Gastrocnemius medialis (tissue), 4 donors: ENCODE results near the gene LPCAT3. TPM values are rescaled to one million over a fixed set of nuclear protein-coding genes. Genes with fewer than 3 reads are reported as not detected.

ENCODE experiments used
- ATAC-seq, 2 donors: fragments of 150-250 bp; one replicate each; pipeline ENCODE4 v1.9.1; 2016
- DNase-seq, 2 donors: peaks; one replicate each; pipeline ENCODE4 v3.0.0-alpha.2; 2019
- H3K27ac ChIP-seq, 4 donors: fragments of 200-600 bp; sonication (generic); 1 replicate in 1 of 4; 2 replicates in 3 of 4; pipeline ENCODE4 v1.5.1; 2016 to 2018; ENCODE audit warnings: mild to moderate bottlenecking in 2 of 4, moderate library complexity in 1 of 4
- H3K27me3 ChIP-seq, 3 donors: fragments of 200-600 bp; sonication (generic) in 2 of 3; 1 replicate in 1 of 3; 2 replicates in 2 of 3; pipeline versions ENCODE4 v1.5.1 to v1.6.0; 2016 to 2019; ENCODE audit warnings: mild to moderate bottlenecking in 1 of 3, moderate library complexity in 1 of 3
- H3K36me3 ChIP-seq, 2 donors: fragments of 200-600 bp; sonication (generic) in 1 of 2; one replicate each; pipeline ENCODE4 v1.5.1; 2017 to 2018
- H3K4me1 ChIP-seq, 2 donors: fragments of 200-600 bp; sonication (generic) in 1 of 2; one replicate each; pipeline ENCODE4 v1.5.1; 2016 to 2017; ENCODE audit warnings: mild to moderate bottlenecking in 2 of 2
- H3K4me3 ChIP-seq, 4 donors: fragments of 200-600 bp; sonication (generic) in 3 of 4; 1 replicate in 1 of 4; 2 replicates in 3 of 4; pipeline ENCODE4 v1.5.1; 2016 to 2019; ENCODE audit warnings: mild to moderate bottlenecking in 2 of 4
- H3K9me3 ChIP-seq, 3 donors: fragments of 200-600 bp; sonication (generic) in 2 of 3; 1 replicate in 1 of 3; 2 replicates in 2 of 3; pipeline ENCODE4 v1.5.1; 2016 to 2019
- CTCF ChIP-seq, 5 experiments: fragments of 450-650 bp in 3 of 5; fragments of 200-600 bp in 2 of 5; sonication (generic) in 2 of 5; IDR thresholded peaks in 4 of 5; conservative IDR thresholded peaks in 1 of 5; 1 replicate in 4 of 5; 2 replicates in 1 of 5; pipeline ENCODE4 v1.5.1; 2016 to 2019; ENCODE audit warnings: antibody characterized with exemption in 5 of 5, mild to moderate bottlenecking in 3 of 5, moderate library complexity in 3 of 5
- POLR2A ChIP-seq, 2 donors: fragments of 450-650 bp; IDR thresholded peaks; one replicate each; pipeline ENCODE4 v1.6.1; 2017; ENCODE audit warnings: antibody characterized with exemption in 2 of 2, mild to moderate bottlenecking in 2 of 2, moderate library complexity in 2 of 2
- in situ Hi-C, 4 donors: fragments of 200-750 bp; cut with MboI; loops; one replicate each; pipeline versions ENCODE4 v1.15.0 to v1.8.0; 2017; ENCODE audit warnings: low sequenced_read_pairs in 4 of 4
- intact Hi-C: fragments of 100-400 bp; cut with DNase I; formaldehyde crosslinking; loops from one replicate; pipeline ENCODE4 v1.15.1; 2023; ENCODE audit warnings: low total_unique reads
- total RNA-seq, 4 donors: library from RNA; depleted of rRNA; stranded (reverse); fragments of >200 nt; gene quantifications; one replicate each; pipeline versions ENCODE4 v1.1.0 to v1.2.3, GENCODE V29; 2016

LPCAT3 gene
- total RNA-seq, 4 donors from 2014 or later, result 19.4 to 42.8 (median 36.7) TPM

- no peak for ATAC-seq
- Histone ChIP-seq H3K4me3 (no peak overlapping the region), H3K36me3 (no peaks in the 10 kb centered on the region), H3K4me1 (peaks cover 4 to 11% of the 10 kb centered on the region in 2 donors), H3K9me3 (no peaks in the 10 kb centered on the region), H3K27ac (no peak overlapping the region), H3K27me3 (no peaks in the 10 kb centered on the region)
- in situ Hi-C loops (no loop called here), intact Hi-C loops (no loop called here)
- peak in 1 of 2 donors; percentile 16 for DNase-seq
- TF ChIP-seq CTCF (IDR thresholded peaks at IDR 0.05 in 4 of 5, conservative IDR thresholded peaks at IDR 0.05 in 1 of 5) (no peak), POLR2A (IDR thresholded peaks at IDR 0.05) (no peak)
Measured at GRCh38 chr12:6956021-6956727, 62.1 kb downstream of the LPCAT3 start.

GRCh38 chr12:6955108-6956020 is 62.9 kb downstream of the LPCAT3 start:
- H3K27ac ChIP-seq, result no peak overlapping the region
- intact Hi-C loops, result no loop called here
- H3K4me1 ChIP-seq, result peaks cover 0 to 3% of the 10 kb centered on the region in 2 donors
- no peak for ATAC-seq
- H3K36me3 ChIP-seq, result no peaks in the 10 kb centered on the region
- H3K9me3 ChIP-seq, result no peaks in the 10 kb centered on the region
- no peaks in the 10 kb centered on the region for H3K27me3 ChIP-seq
- TF ChIP-seq POLR2A (IDR thresholded peaks at IDR 0.05) (no peak), CTCF (IDR thresholded peaks at IDR 0.05 in 4 of 5, conservative IDR thresholded peaks at IDR 0.05 in 1 of 5) (no peak)
- no peak overlapping the region for H3K4me3 ChIP-seq
- no peak for DNase-seq
- in situ Hi-C loops, result no loop called here

- no peaks in the 10 kb centered on the region for H3K36me3 ChIP-seq
- H3K4me1 ChIP-seq, result no peaks in the 10 kb centered on the region
- no peak for TF ChIP-seq POLR2A (IDR thresholded peaks at IDR 0.05)
- TF ChIP-seq CTCF (IDR thresholded peaks at IDR 0.05 in 4 of 5, conservative IDR thresholded peaks at IDR 0.05 in 1 of 5), result no peak
- in situ Hi-C loops (no loop called here), intact Hi-C loops (no loop called here)
- no peaks in the 10 kb centered on the region for H3K9me3 ChIP-seq
- DNase-seq (no peak), ATAC-seq (no peak)
- H3K27ac ChIP-seq, result peak overlapping the region in 1 of 4 donors; percentile 43
- no peaks in the 10 kb centered on the region for H3K27me3 ChIP-seq
- no peak overlapping the region for H3K4me3 ChIP-seq
Measured at GRCh38 chr12:6954316-6955107, 63.8 kb downstream of the LPCAT3 start.

GRCh38 chr12:6953442-6954315 is 64.6 kb downstream of the LPCAT3 start:
- TF ChIP-seq POLR2A (IDR thresholded peaks at IDR 0.05), result peak; percentile 13 to 24
- no peak for TF ChIP-seq CTCF (IDR thresholded peaks at IDR 0.05 in 4 of 5, conservative IDR thresholded peaks at IDR 0.05 in 1 of 5)
- in situ Hi-C loops, result no loop called here
- peak; percentile 21 to 55 for ATAC-seq
- Histone ChIP-seq H3K27ac (peak overlapping the region in 3 of 4 donors; percentile 35 to 43 (median 41)), H3K4me1 (no peaks in the 10 kb centered on the region), H3K9me3 (no peaks in the 10 kb centered on the region), H3K4me3 (peak overlapping the region in 1 of 4 donors; percentile 42), H3K27me3 (no peaks in the 10 kb centered on the region), H3K36me3 (no peaks in the 10 kb centered on the region)
- intact Hi-C loops, result no loop called here
- peak in 1 of 2 donors; percentile 18 for DNase-seq
